ENCODE measurements around the gene ZCCHC14.
"Not testable (repeated sequence)": the region's sequence is repeated elsewhere in the genome, so short reads cannot be mapped to it uniquely, and the experiment has no call there.

The ZCCHC14 gene

DNA sequence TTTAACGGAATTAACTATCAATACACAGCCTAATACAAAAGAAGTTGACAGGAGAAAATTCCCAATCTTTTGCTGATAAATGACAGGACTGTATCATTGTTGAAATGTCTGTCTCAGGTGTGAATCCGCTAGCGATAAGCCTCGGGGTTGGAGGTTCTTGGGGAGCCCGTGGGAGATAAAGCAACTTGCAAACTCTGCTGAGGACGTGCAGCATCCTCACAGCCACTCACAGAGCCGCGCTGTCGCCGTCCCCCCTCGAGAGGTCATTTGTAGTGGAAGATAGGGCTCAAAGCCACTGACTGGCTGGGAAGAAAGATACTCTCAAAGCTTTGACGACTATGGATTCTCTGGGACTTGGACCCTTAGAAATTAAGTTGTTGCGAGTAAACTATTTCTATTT, 83.7 kb downstream of the ZCCHC14 start:
- no peak for DNase-seq (ENCODE audit: low spot score)

DNA sequence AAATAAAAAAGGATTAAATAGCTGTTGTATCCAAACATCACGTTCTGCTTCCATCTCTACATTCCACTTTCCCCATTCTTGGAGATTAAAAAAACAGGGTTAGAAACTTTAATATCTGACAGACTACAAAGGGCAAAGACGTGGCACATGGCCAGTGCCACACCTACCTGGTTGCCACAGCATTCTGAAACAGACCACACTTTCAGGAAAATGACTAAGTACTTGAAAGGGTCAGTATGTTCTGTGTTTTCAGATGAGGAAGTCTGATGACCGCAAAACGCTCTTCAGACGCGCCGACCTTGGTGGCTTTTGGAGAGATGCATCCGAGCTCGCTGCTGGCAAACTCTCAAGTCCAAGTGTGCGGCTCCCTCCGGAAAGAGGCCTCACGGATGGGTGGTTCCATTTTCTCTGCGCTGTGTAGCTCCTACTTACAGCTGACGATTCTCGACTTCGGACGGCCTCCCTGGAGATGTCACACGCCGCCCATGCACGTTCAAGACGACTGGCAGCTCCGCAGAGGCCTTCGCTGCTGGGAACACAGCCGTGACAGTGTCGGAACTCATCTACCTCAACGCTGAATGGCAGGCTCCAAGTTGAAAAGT, 85.2 kb downstream of the ZCCHC14 start:
- peak; percentile 80 for DNase-seq (ENCODE audit: low spot score)

DNA sequence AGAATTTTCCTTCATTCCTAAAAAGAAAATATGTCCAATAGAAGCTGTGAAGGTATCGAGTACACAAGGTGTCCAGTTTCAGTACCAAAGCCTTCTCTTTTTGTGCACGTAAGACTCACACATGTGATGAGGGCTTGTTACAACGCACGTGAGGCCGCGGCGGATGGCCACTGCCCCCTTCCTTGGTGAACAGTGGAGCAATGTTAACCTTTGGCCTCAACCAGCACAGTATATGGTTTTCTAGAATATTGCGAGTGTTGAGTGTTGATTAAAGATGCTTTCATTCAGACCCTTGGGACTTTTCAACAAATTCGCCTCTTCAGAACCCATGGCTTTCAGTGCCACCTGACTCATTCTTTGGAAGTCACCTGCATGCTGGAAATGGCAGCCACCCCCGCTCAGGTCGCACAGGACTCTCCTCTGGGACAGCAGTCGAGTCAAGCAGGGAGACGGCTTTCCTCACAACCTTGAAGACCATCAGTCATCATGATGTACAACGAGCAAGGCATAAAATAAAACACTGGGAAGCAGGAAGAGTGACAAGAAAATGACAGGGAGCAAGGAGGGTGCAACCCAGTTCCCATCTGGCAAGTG, 86.2 kb downstream of the ZCCHC14 start:
- no peak for DNase-seq (ENCODE audit: low spot score)

DNA sequence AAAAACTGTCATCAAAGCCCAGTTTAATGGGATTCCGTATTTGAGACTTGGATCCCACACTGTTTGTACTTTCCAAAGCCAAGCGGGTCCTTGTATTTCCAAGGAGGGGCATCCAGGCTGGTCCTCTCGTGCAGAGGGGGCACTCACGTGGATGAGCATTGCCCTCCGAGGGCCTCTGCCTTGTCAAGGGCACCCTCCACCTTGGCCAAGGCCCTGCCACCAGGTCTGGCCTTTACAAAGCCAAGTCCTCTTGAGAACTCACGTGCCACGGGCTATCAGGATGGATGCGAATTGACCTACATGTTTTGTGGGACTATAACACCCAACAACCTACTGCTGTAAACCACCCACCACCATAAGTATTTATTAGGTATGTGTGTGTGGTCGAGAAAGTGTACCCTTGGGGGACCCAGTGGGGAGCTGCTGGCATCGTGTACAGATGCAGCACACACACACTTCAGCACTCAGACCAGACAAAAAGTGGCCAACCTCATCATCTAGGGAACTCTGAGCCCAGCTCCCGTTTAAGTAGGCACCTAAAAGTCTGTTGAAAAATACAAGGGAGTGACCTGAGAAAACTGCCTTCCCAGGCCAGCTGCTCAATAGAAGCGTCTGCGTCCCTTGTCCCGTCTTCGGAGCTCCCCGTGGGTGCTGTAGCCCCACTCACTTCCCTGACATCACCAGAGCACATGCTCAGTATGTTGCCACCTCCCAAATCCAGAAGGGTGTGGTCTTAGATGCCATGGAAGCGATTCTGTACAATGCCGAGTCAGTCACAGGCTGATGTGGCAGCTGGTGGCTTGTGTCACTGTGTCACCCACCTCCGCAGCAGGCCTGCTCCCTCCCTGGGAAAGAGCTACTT, 87.8 kb downstream of the ZCCHC14 start:
- peak; percentile 9 for DNase-seq (ENCODE audit: low spot score)

DNA sequence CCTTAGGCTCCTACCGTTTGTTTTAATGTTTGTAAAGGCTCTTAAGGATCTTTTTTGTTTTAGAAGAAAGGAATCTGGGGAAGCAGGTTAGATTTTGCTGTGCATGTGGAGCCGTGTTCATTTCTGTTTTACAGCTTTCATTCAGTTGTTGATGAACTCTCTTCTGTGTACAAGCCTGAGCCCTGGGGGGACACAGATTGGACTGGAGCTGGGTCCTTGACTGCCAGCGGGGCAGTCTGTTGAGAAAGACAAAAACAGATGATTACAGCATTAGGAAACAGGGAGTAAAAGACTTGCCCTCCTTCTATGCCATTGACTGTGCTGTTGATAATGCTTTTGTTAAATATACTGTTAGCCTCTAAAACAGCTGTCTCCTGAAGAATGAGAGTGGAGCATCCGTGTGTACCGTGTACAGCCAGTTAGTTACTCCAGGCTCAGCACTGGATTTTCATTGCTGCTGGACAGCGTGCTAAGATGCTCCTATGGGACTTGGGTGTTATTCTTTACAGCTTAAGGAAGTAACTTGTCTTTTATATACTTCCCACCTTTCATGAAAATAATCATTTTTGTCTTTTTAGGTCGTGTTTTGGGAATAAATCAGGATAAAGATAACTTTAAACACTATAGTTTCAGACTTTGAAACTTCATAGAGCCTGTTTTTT, 97.5 kb downstream of the ZCCHC14 start:
- DNase-seq (ENCODE audit: low spot score): no peak

DNA sequence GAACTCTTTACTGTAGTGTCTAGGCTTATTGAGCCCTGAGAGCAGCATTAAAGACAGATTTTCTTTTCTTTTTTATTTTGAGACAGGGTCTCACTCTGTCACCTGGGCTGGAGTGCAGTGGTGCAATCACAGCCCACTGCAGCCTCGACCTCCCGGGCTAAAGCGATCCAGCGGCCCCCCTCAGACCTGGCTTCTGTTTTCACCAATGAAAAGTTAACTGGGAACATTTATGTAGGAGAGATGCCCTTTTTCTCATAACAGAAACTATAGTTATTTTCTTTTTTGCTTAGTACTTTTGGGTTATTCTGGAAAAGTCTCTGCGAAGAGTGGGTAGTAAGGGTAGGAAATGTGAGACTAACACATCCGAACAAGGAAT, 99.2 kb downstream of the ZCCHC14 start:
- no peak for DNase-seq (ENCODE audit: low spot score)

DNA sequence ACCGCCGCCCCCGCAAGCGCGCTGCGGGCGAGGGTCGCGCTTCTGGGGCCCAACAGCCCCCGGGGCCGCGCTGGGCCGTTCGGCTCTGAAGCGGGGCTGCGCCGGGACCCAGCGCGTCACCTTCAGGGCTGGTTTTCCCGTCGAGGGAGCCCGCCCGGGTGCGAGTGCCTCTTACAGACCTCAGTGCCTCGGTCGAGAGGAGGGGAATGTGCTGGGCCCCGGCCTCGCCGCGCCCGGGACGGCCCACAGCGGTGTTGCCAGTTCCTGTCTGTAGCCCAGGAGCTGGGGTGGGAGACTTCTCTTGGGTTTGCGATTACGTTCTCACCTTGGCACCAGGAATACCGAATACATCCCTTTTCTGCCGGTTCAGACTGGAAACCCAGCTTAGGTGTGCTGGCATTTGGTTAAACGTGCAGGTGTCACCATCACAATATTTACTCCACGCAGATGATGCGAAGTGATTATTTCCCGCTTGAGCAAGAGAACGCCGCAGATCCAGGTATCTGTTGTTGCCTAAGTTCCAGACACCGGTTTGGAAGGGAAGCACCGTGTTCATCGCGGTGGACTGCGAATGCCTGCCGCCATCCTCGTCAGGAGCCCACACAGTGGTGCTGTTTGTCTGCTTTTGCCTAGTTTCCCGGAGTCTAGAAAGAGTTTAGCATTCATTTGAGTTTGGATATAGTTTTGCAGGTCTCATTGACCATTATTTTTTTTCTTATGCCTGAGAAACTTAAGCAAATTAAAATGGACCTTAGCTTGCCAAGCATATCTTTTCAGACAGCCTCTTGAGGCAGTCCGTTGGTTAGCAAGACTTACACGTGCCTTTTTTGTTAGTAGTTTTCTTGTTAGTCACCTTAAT, 99.8 kb downstream of the ZCCHC14 start:
- peak; percentile 55 for DNase-seq (ENCODE audit: low spot score)

DNA sequence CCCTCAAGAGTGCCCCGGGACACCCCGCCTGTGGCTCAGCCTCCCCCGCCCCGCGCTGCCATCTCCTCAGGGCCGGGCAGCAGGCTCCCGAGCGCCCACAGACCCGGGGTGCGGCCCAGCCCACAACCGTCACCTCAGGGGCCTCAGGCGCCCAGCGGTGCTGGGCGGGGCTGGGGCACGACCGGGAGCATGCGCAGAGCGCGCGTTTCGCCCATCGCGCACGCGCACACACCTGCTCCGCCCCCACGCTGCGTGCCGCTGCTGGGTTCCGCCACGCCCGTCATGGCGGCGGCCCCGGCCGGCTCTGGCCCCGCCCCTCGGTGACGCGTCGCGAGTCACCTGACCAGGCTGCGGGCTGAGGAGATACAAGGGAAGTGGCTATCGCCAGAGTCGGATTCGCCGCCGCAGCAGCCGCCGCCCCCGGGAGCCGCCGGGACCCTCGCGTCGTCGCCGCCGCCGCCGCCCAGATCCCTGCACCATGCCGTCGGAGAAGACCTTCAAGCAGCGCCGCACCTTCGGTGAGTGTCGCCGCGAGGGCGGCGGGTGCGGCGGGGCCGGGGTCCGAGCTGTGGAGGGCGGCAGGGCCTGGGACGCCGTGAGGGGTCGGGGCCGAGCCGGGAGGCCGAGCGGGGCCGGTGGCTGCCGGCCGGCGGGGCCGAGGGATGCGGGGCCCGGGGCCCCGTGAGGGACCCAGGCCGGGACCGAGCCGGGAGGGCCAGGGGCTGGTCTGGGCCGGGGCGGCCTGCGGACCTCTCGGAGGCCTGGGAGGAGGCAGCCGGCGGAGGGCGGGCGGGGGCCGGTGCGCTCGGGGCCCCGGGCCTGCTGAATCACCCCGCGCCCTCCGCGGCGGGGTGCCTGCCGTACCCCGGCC, 100.6 kb downstream of the ZCCHC14 start, which contains the start of gene MAP1LC3B:
MAP1LC3B (plus strand) TSS at position 387 of the 871 bp plus-strand sequence; CDS start at position 479, 92 bp downstream.
- DNase-seq (ENCODE audit: low spot score): peak; percentile 99

DNA sequence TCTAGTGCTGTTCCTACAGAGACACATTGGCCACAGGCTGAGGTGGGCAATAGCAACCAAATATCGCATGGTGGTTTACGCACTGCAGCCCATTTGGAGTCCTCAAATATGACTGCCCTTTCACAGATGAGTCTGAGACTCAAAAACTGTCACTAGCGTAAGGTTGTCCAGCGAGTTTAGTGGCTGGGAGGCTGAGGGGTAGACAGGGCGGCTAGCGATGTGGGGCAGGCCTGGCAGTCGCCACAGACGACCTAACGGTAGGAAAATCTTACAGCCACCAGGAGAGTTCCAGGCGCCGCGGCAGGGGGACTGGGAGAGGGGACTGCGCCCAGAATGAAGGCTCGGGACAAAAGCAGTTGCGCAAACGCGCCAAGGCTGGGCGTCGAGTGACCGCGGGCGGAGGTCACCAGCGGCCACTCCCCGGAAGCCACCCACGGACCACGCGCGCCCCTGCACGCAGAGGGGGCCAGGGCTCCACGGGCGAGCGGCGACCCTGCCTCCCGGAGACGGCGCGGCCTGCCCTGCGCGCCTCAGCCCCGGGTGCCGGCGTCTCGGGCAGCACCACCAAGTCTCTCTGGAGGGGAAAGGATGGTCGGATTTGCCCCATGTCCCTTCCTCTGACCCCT, 101.4 kb downstream of the ZCCHC14 start:
- no peak for DNase-seq (ENCODE audit: low spot score)

DNA sequence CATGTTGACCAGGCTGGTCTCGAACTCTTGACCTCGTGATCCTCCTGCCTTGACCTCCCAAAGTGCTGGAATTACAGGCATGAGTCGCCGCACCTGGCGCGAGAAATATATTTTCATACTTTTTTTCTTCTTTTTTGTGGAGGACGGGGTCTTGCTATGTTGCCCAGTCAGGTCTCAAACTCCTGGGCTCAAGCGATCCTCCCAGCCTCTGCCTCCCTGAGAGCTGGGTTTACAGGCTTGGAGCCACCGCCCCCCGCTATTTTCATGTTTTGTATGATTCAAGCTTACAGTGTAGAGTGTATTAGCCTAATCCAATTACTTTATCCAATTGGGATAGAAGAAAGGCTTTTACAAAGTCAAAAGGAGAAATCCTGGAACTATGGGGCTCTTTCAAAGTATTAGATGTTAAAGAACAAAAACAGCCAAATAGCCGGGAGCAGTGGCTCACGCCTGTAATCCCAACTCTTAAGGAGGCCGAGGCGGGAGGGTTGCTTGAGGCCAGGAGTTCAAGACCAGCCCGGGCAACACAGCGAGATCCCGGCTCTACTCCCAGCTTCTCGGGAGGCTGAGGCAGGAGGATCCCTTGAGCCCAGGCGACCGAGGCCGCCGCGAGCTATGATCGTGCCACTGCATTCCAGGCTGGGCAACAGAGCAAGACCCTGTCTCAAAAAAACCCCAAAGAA, 102.0 kb downstream of the ZCCHC14 start:
- DNase-seq (ENCODE audit: low spot score): no peak

DNA sequence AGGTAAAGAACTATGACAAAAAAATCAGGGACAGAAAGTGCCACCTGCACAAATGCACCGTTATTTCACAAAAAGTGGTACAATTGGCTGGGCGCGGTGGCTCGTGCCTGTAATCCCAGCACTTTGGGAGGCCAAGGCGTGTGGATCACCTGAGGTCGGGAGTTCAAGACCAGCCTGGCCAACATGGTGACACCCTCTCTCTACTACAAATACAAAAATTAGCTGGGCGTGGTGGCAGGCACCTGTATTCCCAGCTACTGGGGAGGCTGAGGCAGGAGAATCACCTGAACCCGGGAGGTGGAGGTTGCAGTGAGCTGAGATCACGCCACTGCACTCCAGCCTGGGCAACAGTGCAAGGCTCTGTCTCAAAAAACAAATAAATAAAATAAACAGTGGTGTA, 102.9 kb downstream of the ZCCHC14 start:
- DNase-seq (ENCODE audit: low spot score): not testable (repeated sequence)

DNA sequence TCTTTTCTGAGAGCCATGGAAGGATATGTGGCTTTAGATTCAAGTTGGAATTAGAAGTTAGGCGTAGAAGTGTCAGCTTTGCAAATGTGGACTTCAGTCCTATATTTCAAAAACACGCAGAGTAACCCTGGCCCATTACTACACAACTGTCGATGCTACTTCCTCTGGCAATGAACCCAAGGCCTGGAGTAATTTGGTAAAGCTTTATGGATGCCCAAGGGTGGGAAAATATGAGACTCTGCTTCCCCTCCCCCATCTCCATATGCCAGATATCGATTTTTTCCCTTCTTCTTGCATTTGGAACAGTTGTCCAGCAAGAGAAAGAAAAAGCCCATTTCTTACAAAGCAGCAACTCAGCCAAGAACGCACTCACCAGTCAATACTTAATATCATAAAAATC, 103.6 kb downstream of the ZCCHC14 start:
- no peak for DNase-seq (ENCODE audit: low spot score)

DNA sequence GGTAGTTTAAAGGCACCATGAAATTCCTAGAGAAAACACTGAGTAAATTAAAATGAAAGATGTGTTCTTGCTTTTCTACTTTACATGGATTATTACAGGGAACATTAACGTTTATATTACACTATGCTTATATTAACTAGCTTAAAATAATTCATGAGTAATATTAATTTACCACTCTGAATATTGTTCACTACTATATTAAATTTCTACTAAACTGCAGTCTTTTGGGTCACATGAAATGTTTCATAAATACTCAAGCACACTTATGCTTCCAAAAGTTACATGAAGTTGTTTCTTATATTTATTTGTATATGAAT, 104.0 kb downstream of the ZCCHC14 start:
- no peak for DNase-seq (ENCODE audit: low spot score)

DNA sequence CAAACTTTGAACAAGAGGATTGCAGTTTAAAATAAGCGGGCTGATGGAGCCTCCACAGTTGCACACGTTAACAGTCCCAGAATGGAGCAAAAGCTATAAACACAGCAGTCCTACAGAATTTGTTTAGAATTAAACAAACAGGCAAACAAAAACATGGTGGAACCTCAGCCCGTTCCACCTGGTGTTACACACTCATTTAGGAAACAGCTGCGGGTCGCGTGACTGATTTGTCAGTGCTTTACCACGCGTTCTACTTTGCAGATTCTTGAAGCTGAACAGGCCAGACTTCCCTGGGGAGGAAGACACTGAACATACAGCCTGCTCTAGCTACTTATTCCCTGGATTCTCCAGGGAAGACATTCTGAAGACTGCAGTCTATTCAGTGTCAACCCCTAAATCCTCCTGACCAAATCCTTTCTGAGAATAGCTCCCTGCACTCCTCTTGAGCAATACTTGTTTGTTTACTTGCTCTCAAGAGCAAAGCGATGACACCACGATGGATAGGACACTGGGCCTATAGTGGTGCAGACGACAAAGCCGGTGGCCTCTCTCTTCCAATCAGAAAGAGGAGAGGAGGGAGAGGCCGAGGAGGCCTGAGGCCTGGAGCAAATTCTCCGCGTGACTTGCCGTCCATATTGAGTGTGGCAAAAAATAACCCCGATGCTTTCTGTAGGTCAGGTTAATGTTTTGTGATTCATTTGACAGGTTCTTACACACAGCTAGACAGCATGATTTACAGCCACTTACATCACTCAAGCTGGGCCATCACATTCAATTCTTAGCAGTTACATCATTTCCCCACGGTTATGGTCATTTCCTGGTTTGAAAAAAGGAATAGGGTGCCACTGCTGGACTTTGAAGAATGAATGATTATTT, 104.6 kb downstream of the ZCCHC14 start:
- DNase-seq (ENCODE audit: low spot score): peak; percentile 90

DNA sequence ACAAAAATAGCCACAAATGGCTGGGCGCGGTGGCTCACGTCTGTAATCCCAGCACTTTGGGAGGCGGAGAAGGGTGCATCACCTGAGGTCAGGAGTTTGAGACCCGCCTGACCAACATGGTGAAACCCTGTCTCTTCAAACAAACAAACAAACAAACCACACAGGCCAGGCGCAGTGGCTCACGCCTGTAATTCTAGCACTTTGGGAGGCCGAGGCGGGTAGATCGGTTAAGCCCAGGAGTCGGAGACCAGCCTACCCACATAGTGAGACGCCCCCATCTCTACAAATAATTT, 108.0 kb downstream of the ZCCHC14 start:
- not testable (repeated sequence) for DNase-seq (ENCODE audit: low spot score)

DNA sequence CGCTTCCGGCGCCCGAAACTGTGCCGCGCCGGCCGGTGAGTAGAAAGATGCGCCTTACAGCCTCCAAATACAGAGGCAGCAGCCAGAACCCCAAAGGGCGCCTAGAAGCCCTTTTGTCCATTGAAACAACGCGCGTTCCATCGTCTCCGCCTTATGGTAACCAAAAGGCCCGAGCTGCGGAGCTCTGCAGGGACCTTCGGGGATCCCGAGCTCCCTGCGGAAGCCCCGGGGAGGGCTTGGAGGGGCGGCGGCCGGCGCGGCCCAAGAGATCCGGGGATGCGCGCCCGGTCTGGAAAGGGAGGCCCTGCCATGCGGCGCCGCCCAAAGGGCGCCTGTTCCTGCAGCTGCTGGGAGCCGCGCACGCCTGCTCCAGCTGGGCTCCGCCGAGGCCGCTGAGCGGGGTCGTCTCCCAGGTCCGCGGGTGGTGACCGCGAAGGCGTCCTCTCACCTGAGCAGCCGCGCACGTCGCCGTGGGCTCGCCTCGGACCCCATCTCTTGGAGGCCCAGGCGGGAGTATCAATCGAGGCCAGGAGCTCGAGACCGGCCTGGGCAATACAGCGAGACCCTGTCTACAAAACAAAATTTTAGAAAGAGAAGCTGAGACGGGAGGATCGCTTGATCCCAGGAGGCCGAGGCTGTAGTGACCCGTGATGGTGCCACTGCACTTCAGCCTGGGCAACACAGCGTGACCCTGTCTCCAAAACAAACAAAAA, 108.5 kb downstream of the ZCCHC14 start:
- DNase-seq (ENCODE audit: low spot score): peak; percentile 59

DNA sequence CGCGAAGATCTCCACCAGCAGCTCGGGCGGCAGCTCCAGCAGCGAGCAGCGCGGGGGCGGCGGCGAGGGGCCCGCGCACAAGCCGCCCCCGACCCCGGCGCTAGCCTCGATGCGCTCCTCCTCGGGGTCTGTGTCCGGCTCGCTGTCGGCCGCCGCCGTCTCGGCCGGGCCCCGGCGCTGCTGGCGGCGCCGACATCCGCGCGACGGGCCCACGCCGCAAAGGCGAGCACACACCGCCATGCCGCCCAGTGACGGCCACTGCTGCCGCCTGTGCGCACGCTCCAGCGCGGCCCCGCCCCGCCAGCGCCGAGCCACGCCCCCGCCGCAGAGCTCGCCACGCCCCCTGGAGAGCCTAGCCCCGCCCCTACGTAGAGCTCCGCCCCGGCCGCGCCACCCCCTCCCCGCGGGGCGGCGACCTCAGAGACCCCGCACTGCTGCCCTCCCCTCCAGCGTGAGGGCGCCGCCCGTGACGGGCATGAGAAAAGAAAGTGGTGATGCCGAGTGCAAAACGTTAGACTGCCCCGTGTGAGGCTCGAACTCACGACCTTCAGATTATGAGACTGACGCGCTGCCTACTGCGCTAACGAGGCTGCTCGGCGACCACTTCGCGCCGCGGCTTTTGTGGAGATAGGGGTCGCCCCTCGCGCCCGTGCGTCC, 109.2 kb downstream of the ZCCHC14 start, which contains the start of gene FBXO31:
FBXO31 (minus strand) TSS at position 272 of the 657 bp plus-strand sequence; CDS start at position 240, 32 bp downstream.
- DNase-seq (ENCODE audit: low spot score): peak; percentile 93

All from AG20443 (cell line).